Stimulated activated CD4-positive, alpha-beta T cell treated with anti-CD3 and anti-CD28 coated beads, Interleukin-15, amount 100 ng/mL, for 1 hour (primary cell): ENCODE data around the gene IL3.

ENCODE experiments used
- DNase-seq, 2 donors: peaks; one replicate each; pipeline ENCODE4 v3.0.0-alpha.2; 2020; ENCODE audit warnings: low read depth in 1 of 2, low spot score in 1 of 2

The IL3 gene

DNA sequence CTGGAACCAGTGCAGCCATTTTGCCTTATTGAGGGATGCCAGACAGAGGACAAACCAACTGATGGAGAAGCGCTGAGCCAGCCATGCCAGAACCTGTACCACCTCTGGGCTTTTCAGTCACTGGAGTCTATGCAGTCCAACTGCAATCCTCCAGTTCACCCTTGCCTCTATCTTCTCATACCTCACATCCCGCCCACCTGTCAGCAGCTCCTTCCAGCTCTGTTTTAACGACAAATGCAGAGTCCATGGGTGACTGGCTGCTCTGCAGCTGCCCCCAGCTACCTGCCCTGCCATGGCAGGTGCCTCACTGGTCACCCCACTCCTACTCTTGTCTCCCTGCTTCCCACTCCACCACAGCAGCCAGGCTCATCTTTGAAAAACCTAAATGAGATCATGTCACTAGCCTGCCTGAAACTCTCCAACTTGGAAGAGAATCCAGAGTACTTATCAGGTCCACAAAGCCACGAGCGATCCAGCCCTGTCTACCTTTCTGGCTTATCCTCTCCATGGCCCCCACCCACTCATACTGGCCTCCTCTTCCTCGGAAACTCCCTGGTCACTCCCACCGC lies 35.0 kb upstream of the IL3 start:
- DNase-seq, result no peak

DNA sequence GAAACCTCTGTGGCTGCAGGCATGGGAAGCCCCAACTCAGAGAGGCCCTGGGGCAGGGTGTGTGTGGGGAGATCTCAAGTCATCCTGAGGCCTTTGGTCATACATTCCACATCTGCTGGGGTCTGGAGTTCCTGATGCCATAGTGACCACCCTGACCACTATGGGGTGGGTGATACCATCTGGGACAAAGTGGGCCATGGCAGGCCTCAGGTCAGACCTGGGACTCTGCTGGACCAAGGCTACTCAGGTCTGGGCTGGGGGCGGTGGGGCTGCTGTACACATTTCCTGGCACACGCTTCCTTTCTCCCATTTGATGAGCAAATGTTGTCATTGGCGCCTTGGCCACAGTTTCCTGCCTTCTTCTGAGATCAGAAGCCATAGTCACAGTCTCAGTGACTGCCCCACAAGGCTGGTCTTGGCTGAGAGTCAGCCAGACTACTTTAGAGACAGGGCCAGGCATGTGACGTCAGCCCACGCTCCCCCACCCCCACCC lies 33.9 kb upstream of the IL3 start:
- DNase-seq, result no peak

DNA sequence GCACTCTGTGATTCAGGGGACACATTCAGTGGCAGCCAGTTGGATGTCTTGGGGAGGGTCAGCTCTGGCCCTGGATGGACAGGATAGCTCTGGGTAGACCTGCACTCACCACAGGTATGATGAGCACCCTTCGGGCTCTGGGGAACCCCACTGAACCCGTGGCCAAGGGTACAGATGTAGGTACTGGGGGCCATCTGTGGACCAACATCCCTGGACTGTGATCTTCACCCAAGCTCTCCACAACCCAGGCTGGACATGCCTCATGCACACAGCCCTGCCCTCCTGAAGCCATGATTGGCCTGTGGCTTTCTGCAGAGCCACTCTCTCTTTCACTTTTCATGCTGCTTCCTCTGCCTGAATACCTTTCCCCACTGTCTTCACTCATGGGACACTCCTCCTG lies 33.4 kb upstream of the IL3 start:
- DNase-seq, result no peak

DNA sequence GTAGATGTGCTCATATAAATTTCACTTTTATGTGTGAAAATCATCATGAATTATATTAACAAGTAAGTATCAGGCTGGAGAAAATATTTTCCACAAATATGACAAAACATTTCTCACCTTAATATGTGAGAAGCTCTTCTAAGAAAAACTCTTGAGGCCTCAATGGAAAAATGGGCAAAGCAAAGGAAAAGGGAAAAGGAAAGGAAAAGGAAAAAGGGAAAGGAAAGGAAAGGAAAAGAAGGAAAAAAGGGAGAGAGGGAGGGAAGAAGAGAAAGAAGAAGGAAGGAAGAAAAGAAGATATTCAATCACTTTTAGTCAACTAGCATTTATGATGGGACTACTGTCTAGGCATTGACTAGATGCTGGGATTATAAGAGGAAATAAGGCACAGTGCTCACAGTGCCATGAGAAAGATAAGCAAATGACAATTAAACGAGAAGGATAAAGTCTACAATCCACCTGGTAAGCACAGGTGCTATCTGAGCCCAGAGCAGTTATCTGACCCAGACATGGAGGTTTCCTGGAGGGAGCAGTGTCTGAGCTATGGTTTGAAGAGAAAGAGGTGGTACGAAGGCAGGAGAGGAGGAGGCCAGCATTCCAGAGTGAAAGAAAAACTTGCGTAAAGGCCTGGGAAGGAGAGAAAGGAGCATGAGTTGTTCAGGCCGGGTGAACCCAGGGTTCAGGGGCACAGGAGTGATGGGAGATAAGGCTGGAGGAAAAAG lies 30.7 kb upstream of the IL3 start:
- no peak for DNase-seq

DNA sequence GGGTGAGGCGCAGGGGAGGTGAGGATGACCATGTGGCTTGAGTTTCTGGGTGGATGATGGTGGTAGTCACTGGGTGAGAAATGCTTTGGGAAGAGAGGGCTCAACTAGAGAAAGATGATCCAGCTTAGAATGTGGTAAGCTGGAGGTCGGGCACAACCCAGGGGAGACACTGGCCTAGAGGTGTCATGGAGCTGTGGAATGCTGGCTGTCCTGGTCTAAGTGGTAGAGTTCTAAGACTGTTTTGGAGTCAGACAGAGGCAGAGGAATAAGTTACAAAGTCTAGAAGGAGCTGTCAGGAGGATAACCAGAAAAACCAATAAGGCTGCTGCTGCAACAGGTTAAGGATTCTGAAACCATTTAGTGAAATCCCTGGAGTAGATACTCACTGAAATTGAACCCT lies 29.8 kb upstream of the IL3 start:
- no peak for DNase-seq

DNA sequence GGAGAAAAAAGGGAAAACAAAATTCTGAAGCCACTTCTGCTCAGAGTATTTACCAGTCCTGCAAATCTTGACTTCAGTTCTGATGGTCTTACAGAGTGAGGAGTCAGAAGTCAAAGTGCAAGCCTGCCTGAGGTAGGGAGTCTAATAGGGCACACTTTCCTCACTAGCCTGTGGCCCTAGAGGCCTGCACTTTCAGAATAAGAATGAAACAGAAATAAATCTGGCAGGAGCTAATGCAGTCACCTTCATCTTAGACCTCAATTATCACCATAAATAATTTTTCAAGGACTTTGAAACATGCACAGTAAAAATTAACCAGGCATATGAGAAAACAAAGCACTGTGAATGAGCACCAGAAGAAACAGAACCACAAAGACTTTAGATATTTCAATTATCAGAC lies 28.3 kb upstream of the IL3 start:
- no peak for DNase-seq

DNA sequence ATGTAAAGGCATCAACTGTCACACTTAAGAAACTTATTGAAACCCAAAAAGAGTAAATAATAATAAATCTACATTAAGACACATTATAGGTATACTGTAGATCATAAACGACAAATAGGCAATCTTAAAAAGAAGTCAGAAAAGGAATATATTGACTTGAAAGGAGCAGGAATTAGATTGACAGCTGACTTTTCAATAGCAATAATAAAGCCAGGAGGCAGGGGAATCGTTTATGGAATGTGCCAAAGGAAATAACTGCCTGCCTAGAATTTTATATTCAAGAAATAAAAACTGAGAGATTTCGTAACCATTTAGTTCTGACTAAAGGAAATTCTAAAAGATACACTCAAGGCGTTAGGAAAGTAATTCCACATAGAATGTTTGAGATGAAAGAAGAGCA lies 27.3 kb upstream of the IL3 start:
- DNase-seq, result no peak

DNA sequence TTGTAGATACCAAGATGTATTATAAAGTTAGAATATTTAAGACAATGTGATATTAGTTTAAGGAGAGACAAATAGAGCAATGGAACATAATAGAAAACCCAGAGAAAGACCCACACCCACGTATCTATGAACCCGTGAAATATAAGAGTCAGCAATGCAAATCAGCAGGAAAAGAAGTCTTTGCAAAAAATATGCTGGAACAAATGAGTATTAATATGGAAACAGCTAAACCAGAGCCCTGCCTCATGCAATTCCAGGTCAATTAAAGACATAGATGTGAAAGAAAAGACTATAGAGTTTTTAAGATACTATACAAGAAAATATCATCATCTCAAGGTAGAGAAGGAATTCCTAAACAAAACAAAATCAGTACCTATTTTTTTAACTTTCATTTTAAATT lies 23.1 kb upstream of the IL3 start:
- DNase-seq, result no peak

DNA sequence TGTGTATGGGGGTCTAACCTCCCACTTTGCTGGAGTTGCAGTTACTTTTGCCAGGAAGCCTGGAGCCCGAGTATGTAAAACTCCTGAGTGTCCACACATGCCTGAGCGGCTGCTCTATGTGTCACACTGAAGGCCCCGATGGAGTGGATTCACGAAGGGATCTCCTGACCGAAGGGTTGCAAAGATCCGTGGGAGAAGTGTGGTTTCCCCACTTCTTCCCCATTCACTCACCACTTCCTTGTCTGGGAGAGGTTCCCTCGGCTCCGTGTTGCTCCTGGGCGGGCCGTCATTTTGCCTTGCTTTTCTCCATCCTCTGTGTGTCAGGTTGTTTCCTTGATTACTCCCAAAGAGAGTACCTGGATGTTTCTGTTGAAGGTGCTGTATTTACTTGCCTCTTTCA lies 16.2 kb upstream of the IL3 start:
- no peak for DNase-seq

DNA sequence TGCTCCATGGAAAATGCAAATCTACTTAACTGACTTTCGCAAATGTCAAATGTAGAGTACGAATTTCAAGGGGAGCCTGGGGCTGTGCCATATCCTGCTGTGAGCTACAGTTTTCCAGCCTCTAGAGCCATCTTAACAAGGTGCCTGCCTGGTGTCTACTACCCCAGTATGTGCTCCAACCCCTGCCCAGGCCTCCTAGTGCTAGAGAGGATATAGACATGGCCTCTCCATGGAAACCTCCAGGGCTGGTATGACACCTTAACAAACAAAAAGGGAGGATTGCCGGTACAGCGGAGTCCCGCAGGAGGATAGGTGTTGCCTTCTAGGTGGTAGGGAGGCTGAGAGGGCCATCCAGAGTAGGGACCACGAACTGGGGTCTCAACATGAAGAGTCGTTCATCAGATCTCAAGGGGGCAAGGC lies 13.6 kb upstream of the IL3 start:
- DNase-seq, result no peak

DNA sequence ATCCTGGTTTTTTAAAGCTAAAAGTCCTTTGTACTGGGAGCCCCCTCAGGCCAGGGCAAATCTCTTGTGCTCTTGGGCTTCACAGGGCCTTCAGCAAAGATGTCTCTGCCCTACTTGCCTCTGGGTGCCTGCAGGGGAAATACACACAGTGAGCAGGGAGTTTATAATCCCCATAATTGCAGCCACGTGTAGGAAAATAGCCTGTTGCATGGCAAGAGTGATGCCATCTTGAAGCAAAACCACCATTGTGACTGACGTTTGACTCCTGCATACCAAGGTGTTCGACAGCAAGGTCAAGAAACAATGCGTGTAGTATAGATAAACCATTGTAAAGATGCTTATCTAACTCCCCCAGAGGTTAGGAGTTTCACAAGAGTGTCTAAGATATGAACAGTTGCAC lies 11.4 kb upstream of the IL3 start:
- DNase-seq, result no peak

DNA sequence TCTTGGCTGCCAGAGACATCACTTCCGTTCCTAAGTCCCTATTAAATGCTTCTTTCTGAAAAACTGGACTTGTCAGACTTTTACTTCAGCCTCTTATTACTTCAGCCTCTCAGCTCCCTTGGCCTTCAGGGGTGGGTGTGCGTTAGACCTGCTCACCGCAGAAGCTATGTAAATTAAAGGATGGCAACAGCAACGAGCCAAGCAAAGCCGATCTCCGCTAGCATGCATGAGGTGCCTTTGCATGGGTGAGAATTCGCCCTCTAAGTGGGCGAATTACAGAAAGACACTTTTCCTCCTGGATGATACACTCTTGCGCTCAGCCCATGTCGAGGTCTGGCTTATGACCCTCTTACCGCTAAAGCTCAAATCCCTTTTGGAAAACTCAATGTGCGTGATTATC lies 10.9 kb upstream of the IL3 start:
- DNase-seq, result peak in 1 of 2 donors; percentile 0

DNA sequence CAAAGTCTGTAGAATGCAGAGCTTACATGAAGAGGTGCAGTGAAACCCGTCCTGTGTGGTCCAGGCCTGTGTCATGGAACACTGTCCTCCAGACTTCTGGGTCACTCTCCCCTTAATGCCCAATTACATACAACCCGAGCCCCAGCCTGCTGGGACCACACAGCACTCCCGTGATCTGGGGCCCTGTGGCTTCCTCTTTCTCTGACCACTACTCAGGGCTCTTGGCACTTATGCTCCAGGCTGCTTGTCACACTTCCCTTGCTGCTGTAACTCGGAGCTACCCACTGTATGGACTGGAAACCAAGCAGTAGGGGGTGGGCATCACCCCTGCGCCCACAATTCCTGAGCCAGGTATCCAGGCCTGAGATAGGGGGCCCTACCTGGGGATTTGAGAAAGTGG lies 10.3 kb upstream of the IL3 start:
- DNase-seq, result no peak

DNA sequence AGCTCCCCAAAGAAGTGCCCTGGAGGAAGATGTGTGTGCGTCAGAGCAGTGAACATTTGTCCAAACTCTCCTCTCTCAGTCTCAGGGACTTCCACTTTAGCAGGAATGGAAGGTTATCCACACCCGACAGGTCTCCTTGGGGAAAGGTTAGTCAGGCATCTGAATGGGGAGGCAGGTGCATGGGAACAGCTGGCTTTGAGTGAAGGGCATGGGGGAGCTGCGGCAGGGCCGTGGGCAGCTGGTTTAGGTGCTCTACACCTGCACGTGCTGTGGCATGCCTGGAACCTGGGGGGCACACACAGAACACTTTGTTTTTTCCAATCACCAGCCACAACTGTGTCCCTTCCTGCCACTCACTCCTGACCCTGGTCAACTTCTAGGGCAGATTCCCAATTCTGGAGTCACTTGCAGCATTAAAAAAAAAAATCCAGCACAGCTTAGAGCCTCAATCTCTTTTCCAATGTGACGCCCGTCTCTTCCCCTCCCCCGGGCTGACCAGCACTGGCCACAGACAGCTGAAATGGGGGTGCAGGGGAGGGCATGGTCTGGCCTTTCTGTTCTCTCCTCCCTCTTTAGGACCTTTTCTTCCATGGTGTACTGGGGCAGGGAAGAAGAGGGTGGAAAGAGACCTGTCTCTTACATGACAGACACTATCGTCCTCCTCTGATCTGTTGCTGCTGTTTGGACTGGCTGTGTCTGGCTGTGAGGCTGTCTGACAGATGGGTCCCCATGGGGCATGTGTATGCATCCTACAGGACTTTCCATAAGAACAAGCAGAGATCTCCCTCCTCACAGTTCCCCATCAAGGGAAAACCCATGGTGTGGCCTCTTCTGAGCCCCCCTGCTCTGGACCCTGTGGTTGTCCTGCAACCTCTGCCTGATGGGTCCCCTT lies 9.5 kb upstream of the IL3 start:
- no peak for DNase-seq

DNA sequence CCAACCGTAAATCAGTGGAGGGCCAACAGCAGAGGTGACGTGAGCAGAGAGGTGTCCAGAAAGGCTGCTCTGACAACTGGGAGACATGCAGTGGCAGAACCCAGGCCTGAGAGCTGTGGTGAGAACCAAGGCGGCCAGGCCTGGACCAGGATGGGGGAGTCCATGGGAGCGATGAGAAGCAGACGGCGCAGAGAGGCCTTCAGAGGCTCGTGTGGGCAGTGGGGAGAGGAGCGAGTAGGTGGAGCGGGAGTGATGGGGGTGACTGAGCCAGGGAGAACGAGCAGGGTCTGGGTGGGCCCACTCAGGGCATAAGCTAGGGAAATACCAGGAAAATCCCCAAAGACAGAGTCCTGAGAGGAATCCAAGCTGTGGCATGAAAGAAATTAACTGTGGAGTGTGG lies 7.9 kb upstream of the IL3 start:
- no peak for DNase-seq

DNA sequence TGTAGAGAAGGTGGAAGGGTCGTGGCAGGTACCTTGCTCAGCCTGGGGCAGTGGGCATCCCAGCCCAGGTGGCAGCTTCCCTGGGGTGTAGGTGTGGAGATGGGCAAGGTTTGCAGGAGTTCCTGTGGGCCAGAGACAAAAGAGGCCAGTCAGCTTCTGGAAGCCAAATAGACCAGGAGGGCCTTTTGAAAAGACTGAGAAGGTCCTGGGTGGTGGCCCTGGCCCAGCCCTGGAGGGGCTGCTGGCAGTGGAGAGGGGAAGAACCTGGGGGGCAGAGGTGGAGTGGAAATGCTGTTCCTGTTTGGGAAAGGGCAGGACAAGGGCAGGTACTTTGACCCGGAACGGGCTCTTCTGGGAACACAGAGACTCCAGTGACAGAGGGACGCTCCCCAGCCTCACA lies 7.0 kb upstream of the IL3 start:
- DNase-seq, result no peak

DNA sequence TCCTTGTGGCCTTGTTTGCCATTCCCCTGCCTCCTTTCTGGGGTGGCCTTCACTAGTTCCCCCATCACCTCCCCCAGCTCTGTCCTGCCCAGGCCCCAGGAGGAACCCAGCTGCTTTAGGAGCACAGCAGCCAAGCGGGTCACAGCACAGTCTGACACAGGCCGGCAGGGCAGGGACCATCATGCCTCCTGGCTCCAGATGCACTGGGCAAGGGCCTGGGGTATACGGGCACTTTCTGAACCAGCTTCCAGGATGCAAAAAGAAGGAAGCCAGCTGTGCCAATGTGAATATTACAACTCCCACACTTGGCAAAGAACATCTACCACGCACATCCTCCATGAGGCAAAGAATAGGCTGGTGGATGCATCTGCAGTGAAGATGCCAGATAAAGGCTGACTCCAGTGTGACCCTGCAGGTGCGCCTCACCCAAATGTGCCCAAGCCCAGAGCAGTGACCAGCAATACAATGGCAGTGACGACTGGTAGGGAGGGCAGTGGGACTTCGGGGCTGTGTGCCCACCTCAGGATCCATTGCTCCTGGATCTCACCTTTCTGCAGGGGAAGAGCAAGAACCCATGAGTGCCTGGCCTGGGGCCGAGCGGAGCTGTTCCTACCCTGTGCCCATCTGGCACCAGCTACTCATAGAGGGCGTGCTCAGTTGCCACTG lies 6.3 kb upstream of the IL3 start:
- DNase-seq, result no peak

DNA sequence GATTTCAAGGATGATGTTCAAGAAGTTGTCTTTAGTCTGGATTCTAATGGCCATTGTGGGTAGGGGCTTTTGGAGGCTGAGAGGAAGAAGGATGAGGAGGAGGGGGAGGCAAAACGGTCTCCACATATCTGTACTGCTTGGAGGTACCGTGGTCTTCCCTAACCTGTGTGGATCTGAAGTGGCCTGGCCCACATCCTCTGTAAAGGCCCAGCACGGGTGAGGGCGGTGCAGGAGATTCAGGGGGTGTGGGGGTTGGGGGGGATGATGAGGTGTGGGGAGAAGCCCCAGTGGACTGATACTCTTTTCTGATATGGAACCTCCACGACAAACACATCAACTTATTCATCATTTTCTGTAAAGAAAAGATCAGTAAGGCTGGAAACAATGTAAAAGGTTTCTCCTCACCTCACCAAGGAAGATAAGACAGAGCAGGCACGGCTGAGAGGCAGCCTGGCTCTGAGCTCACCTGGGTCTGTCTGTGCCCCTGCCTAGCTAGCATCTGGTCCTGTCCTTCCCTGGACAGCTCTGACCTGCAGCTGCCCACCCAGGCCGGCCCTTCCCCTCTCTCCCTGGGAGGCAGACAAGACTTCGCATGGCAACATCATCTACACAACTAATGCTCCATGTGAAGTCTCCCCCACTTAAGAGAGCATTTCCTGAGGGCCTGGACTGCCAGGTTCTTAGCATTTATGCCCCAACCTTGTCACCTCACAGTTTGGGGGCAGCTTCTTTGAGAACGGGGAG lies 5.6 kb upstream of the IL3 start:
- peak in 1 of 2 donors; percentile 0 for DNase-seq

DNA sequence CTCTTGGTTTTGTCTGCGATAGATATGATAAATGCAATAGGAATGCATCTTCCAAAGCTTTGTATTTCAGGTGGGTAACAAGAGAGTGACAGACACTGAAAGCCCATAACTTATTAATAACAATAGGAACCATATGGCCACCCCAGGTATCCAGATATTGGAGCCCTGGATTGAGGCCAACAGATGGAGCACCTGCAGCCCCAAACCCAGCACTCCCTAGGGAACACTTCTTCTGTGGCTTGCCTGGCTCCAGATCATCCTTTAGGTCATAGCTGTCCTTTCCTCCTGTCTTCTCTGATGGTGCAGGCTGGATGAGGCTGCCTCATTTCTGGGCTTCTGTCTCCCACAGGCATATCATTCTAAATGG lies 5.0 kb upstream of the IL3 start:
- no peak for DNase-seq

DNA sequence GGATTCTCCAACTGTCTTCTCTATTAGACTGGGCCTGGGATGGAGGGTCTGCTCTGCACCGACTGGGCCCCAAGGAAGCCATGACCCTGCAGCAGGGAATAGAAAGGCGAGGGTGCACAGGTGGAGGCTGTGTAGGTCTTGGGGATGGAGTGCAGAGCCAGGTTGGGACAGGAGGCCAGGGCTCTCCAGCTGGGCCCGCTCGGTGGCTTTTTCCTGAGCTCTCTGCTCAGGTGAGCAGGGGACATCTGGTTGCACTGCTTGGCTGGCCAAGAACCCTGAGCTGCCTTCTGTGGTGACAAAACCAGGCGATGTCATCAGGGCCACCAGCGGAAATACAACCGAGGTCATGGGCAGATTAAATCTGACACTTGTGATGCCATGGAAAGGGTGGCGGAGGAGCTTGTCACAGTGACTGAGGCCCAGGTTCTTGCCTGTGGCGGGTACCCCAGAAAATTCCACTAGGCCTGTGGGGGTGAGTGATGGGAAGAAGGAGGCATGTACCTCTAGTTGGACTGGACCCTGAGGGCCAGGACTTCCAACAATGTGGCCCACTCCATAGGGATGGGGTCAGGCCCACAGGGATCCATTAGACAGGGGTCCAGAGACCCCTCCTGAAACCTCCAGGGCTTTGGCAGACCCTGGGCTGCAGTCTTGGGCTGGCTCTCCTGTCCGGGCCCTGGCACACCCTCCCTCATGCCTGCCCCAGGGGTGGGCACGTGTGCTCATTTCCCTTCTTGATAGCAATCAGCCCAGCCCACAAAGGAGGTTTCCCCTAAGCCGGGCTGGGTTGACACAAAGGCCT lies 4.4 kb upstream of the IL3 start:
- DNase-seq, result peak in 1 of 2 donors; percentile 16
